Measurements from ENCODE around the gene TMEM18.

Gene TMEM18

DNA sequence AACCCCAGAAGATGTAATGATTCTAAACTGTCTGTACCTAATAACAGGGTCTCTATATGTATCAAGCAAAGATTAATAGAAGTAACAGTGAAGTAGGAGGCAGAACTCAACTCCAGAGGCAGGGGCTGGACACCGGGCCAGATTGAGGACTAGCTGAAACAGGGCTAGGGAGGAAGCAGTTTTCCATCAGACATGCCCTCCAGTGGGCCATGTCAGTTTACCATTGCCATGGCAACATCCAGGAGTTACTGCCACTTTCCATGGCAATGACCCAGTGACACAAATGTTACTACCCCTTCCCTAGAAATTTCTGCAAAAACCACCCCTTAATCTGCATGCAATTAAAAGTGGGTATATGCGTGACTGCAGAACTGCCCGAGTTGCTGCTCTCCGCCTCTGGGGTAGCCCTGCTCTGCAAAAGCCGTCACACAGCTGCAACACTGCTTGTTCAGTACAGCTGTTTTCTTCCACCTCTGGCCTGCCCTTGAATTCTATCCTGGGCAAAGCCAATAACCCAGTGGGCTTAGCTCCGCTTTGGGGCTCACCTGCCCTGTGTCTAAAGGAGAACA lies 58.7 kb downstream of the TMEM18 start:
- no peak for DNase-seq (ENCODE audit: low read depth)

DNA sequence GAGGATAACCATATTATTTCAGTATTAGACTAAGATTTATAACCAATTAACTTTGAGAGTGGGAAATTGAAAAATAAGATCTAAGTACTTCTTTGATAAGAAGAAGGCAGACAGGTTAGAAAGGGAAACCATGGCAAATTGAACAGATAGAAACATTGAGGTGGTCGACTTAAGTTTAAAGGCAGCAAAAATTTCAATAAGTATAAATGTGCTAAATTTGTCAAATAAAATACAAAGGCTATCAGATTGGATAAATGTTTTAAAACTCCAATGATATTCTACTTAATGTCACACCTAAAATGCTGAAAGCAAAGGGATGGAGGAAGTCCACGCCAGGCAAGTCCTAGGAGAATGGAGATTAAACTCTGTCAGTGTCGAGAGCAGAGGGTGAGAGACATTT lies 59.2 kb downstream of the TMEM18 start:
- no peak for DNase-seq (ENCODE audit: low read depth)

Measured in GM04503 (cell line).